Measurements from ENCODE around the gene QPRT. TPM values are rescaled to one million over a fixed set of nuclear protein-coding genes. Genes with fewer than 3 reads are reported as not detected.
A peak's percentile ranks its signal among the peaks of the same experiment; 100 is the strongest.

Gene QPRT
- total RNA-seq, 1 donor from 2014 or later = 85.9 TPM

- H3K27ac Mint-ChIP-seq (ENCODE audit: unreplicated experiment) = no peak overlapping the region
- Histone ChIP-seq H3K79me2 (ENCODE audit: insufficient read depth, low read length) (no peaks in the 10 kb centered on the region), H2AFZ (ENCODE audit: low read depth, low read length) (no peak overlapping the region), H4K20me1 (ENCODE audit: insufficient read depth, low read length) (no peaks in the 10 kb centered on the region), H3K4me2 (ENCODE audit: low read length) (no peak overlapping the region), H3K27me3 (ENCODE audit: insufficient read depth, low read length) (no peaks in the 10 kb centered on the region), H3K4me3 (ENCODE audit: insufficient read depth, low read depth, low read length) (no peak overlapping the region), H3K36me3 (ENCODE audit: insufficient read depth, low read length) (no peaks in the 10 kb centered on the region), H3K9me3 (ENCODE audit: insufficient read depth, low read depth, low read length) (no peaks in the 10 kb centered on the region), H3K4me1 (ENCODE audit: insufficient read depth, low read length) (no peaks in the 10 kb centered on the region), H3K27ac (ENCODE audit: low read depth, low read length) (no peak overlapping the region), H3K9ac (ENCODE audit: low read length) (no peak overlapping the region)
- no peaks in the 10 kb centered on the region for H3K36me3 Mint-ChIP-seq (ENCODE audit: low read depth, unreplicated experiment)
- no peak for FAIRE-seq
- no peak for TF ChIP-seq CTCF (IDR thresholded peaks at IDR 0.05; ENCODE audit: insufficient read depth, low read depth, low read length)
- TF ChIP-seq EZH2 (IDR thresholded peaks at IDR 0.05; ENCODE audit: insufficient read depth, low read length) = no peak
- peaks cover 8% of the 10 kb centered on the region for H3K4me1 Mint-ChIP-seq (ENCODE audit: low read depth, unreplicated experiment)
- no peak overlapping the region for H3K4me3 Mint-ChIP-seq (ENCODE audit: unreplicated experiment)
- no peak for DNase-seq (ENCODE audit: low read depth)
- no peaks in the 10 kb centered on the region for H3K9me3 Mint-ChIP-seq (ENCODE audit: unreplicated experiment)
- H3K27me3 Mint-ChIP-seq (ENCODE audit: low read depth, unreplicated experiment) = peaks cover 8% of the 10 kb centered on the region
These were observed 15.2 kb upstream of the QPRT start for GRCh38 chr16:29663807-29664090.

DNA sequence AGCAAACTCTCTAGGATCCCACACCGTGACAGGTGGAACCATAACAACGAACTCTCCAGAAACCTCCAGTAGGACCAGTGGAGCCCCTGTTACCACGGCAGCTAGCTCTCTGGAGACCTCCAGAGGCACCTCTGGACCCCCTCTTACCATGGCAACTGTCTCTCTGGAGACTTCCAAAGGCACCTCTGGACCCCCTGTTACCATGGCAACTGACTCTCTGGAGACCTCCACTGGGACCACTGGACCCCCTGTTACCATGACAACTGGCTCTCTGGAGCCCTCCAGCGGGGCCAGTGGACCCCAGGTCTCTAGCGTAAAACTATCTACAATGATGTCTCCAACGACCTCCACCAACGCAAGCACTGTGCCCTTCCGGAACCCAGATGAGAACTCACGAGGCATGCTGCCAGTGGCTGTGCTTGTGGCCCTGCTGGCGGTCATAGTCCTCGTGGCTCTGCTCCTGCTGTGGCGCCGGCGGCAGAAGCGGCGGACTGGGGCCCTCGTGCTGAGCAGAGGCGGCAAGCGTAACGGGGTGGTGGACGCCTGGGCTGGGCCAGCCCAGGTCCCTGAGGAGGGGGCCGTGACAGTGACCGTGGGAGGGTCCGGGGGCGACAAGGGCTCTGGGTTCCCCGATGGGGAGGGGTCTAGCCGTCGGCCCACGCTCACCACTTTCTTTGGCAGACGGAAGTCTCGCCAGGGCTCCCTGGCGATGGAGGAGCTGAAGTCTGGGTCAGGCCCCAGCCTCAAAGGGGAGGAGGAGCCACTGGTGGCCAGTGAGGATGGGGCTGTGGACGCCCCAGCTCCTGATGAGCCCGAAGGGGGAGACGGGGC, 14.7 kb upstream of the QPRT start:
- Histone ChIP-seq H3K4me1 (ENCODE audit: insufficient read depth, low read length) (no peaks in the 10 kb centered on the region), H3K4me2 (ENCODE audit: low read length) (no peak overlapping the region), H4K20me1 (ENCODE audit: insufficient read depth, low read length) (no peaks in the 10 kb centered on the region), H3K9ac (ENCODE audit: low read length) (no peak overlapping the region), H2AFZ (ENCODE audit: low read depth, low read length) (no peak overlapping the region), H3K27me3 (ENCODE audit: insufficient read depth, low read length) (no peaks in the 10 kb centered on the region), H3K36me3 (ENCODE audit: insufficient read depth, low read length) (no peaks in the 10 kb centered on the region), H3K4me3 (ENCODE audit: insufficient read depth, low read depth, low read length) (no peak overlapping the region), H3K79me2 (ENCODE audit: insufficient read depth, low read length) (no peaks in the 10 kb centered on the region), H3K9me3 (ENCODE audit: insufficient read depth, low read depth, low read length) (no peaks in the 10 kb centered on the region), H3K27ac (ENCODE audit: low read depth, low read length) (no peak overlapping the region)
- FAIRE-seq (no peak), DNase-seq (ENCODE audit: low read depth) (no peak)
- Mint-ChIP-seq H3K27me3 (ENCODE audit: low read depth, unreplicated experiment) (peaks cover 7% of the 10 kb centered on the region), H3K36me3 (ENCODE audit: low read depth, unreplicated experiment) (no peaks in the 10 kb centered on the region), H3K27ac (ENCODE audit: unreplicated experiment) (peak overlapping the region; percentile 47), H3K4me1 (ENCODE audit: low read depth, unreplicated experiment) (peaks cover 7% of the 10 kb centered on the region), H3K4me3 (ENCODE audit: unreplicated experiment) (no peak overlapping the region), H3K9me3 (ENCODE audit: unreplicated experiment) (no peaks in the 10 kb centered on the region)
- TF ChIP-seq CTCF (IDR thresholded peaks at IDR 0.05; ENCODE audit: insufficient read depth, low read depth, low read length) (no peak), EZH2 (IDR thresholded peaks at IDR 0.05; ENCODE audit: insufficient read depth, low read length) (no peak)
